HG03520 (cell line): ENCODE results near the gene RFX5.

Experiments
- ATAC-seq: cut with Tn5 transposase; IDR thresholded peaks from one replicate; pipeline ENCODE4 v1.9.1; 2021; ENCODE audit warnings: mild to moderate bottlenecking, moderate library complexity; ENCODE audit not compliant: unreplicated experiment

RFX5 gene

DNA sequence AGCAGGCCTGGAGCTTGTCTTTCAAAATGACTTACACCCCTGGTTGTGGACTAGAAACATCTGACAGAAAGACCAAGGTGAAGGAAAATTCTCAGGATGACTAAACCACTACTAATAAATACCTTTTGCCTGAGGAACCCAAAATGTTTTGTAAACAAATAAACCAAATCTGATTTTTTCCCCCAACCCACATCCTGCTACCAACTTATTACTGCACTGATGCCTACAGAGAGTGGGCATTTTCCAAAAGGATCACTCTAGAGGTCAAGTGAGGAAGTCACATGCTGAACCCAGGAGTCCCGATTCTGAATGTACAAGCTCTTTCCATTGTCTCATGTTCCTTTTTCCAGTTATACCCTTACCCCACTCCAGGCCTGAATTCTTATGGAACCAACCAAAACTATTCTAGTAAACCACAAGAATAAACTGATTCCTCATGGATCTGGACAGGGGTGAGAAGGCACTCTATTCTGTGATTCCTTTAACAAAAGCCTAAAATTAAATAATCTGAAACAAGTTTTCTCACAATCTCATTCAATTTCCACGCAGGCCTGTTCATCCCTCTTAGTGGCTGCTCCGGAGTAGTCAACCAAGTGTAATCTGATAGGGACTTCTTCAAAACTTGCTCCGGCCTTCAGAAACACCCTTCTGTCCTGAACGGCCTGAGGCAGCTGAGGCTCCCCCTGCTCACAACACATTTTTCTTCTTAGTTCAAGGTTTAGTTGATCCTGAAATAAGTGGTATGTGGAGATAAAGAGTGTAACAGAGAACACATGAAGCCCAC, 21.2 kb downstream of the RFX5 start:
- ATAC-seq: no peak

DNA sequence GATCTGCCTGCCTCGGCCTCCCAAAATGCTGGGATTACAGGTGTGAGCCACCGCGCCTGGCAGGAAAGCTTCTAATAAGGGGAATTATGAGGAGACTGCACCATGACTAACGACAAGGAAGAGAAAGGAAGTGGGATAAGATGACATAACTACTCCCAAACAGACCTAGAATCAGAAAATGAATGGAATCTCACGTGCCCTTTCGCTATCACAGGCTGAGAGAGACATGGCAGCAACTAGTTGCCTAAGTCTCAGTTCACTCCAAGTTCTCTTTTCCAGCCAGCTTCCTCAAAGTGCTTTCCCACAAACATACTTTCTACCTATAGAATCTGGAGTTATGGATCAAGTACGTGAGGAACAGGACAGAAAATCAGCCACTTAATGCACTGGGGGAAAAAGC, 21.8 kb downstream of the RFX5 start:
- ATAC-seq: no peak

DNA sequence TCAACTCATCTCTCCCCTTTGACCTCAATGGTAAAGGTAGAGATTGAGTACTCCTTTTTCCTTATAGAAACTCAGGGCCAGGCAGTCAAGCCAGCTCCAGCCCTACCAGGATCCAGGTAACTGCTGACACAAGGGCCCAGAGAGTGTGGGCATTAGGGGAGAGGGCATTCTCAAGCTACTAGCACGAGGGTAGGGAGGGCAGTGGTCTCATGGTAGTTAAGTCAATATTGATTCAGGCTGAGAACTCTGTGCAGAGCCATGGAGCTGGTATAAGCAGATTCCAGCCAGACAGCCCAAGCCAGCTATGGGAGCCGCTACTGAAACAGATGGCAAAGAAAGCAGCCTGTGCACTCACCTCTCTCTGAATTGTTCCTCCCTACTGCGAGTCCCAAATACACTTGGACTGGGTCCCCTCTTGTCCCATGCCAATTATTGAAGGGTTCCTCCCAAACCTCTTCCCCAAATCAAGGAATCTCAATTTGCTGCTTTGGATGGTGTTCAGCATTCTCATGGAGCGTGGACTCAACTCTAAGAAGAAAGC, 22.6 kb downstream of the RFX5 start:
- ATAC-seq: no peak

DNA sequence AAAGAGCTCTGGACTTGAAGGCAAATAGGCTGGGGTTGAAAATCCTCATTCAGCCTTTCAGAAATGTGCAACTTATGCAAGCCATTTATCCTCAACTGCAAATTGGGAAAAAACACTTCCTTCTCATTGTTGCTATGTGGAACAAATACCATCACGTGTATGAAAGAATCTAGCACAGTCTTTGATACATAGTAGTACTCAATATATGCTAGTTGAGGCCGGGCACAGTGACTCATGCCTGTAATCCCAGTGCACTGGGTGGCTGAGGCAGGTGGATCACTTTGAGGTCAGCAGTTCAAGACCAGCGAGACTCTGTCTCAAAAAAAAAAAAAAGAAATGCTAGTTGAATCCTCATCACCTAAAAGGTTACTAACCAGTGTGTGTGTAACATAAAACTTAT, 28.1 kb downstream of the RFX5 start:
- ATAC-seq: no peak

DNA sequence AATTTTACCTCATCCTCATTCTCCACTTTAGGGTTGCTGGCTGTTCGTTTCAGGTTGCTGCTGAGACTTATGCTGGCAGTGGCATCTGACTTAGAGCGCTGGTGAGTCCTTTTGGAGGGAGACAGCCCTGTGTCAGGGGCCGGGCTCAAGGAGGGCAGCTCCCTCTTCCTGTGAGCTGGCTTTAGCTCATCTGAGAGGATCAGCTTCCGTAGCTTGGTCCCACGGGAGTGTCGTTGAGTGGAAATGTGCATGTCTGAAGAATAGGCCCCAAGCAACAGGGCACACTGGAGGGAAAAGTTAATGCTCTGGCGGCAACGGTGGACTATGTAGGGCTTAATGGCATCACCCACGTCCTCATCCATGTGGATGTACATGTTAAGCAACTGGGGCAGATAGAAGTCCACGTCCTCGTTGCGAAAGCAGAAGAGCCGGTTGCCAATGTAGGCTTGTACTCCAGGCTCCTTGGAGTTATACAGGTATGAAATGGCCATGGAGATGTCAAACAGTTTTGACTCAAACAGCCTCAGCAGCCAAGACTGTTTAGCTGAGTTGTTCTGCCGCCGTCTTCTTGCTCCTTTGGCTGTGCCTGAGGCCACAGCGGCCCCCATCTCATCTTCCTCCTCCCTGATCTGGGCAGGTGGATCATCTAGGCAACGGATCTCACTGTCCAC, 31.4 kb downstream of the RFX5 start:
- no peak for ATAC-seq

DNA sequence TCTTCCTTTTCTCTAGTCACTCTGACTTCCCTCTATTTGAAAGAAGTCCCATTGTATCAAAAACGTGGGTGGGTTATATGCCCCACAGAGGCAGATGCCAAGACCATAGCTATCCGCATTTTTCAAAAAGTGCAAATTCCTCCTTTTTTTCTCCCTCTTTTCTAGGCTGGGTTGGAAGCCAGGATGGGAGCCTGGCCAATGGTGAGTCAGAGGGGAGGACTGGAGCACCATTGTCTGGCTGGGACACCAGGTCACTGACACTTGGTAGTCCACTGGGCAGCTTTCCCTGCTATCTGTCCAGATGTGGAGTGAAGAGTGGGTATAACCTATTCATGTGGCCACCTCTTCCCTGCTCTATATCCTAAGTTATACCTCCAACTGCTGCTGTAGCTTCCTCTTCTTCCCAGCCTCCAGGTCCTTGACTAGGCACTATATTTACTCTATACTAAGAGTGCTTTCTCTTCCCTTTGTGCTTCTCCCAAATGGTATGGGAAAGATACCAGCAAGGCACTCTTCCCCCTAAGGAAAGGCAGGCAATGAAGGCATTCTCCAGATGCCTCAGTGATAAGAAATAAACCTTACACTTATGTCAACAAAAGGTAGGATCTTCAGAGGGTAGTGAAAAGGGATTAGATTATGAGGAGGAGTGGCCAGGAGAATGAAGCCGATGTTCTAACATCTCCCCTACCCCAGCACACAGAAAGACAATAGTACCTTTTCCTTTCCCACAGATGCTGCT, 32.7 kb downstream of the RFX5 start:
- ATAC-seq: no peak

DNA sequence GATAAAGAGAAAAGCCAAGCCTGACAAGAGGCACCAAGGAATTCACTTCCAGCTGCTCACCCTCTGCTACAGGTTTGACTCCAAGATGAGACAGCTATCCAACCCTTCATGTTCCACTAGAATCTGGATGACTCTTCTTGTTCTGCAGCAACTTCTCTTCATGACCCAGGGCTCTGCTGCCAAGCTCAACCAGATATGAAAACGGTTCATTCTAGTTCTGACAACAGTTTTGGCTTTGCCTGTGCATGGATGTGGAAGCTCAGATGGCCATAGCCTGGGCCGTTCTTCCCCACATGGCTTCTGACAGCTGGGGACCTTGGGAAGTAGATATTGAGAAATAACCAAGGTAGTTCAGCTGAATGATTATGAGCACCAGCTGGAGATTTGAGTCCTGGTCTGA, 33.6 kb downstream of the RFX5 start:
- no peak for ATAC-seq

DNA sequence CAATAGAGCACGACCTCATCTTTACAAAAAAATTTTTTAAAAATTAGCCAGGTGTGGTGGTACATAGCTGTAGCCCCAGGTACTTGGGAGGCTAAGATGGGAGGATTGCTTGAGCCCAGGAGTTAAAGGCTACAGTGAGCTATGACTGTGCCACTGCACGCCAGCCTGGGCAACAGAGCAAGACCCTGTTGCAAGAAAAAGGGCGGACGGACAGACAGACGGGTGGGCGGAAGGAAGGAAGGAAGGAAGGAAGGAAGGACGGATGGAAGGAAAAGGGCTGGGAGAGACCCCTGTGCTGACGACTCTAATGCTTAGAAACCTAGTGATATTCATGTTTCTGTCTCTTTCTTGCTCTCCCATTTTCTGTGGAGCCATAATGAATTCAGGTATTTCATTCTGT, 34.2 kb downstream of the RFX5 start:
- no peak for ATAC-seq

DNA sequence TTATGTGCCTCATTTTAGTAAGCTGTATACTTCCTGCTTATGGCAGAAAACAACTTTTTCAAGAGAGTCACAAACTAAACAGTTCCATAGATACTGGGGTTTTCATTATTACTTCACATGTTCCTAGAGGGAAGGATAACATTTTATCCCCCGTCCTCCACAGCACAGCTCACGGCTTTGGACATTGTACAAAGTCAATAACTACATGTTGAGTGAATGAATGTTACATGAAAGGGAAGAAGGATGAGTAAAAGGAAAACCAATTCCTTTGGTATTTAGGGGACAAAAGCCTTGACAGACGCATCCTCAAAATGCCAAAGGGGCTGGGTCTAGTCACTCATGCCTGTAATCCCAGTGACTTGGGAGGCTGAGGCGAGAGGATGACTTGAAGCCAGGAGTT, 34.6 kb downstream of the RFX5 start:
- no peak for ATAC-seq

DNA sequence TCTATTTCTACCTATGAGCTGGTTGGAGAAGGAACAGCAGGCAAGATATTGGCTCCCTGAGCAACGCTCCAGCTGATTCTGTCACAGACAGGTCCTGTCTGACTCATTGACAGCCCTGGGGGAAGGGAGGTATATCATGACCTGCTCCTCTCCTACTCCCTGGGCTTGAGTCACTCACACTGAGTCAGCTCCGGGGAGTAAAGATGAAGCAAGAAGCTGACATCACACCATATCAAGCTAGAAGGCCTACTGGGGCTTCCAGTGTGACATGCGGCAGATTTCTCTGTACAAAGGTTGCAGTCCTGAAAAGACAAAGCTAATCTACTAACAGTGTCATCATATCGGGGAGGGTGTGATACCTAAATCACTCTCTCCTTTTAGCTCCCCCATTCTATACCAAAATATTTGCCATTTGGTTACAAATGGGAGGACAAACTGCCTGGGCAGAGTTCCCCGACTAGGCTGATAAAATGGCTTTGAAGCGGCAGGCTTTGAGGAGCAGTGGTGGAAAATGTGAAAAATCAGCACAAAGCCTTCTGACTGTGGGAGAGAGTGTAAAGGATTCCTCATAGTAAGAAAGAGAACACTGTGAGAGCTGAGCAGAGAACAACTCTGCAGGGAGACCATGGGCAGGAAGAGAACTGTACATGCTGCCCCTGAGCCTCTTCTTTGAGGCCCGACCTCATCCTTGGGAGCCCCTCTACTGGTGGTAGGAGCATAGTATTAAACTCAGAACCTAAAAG, 35.3 kb downstream of the RFX5 start:
- ATAC-seq: no peak

DNA sequence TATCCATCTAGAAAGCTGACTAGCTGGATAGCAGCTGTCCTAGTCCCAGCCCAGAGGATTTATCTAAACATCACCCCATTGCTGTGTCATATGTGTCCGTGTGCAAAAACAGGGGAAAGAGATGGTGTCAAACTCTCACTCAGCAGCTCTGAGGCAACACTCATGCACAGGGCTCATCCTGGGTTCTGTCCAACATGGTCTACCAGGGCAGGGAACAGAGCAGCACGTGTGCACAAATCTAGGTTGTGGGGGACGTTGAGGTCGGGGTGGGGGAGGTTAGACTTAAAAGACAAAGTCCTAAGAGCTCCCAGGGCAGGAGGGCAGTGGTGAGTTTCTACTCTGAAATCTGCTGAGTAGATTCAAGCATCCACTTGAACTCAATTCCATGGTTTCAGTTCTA, 36.0 kb downstream of the RFX5 start:
- no peak for ATAC-seq

DNA sequence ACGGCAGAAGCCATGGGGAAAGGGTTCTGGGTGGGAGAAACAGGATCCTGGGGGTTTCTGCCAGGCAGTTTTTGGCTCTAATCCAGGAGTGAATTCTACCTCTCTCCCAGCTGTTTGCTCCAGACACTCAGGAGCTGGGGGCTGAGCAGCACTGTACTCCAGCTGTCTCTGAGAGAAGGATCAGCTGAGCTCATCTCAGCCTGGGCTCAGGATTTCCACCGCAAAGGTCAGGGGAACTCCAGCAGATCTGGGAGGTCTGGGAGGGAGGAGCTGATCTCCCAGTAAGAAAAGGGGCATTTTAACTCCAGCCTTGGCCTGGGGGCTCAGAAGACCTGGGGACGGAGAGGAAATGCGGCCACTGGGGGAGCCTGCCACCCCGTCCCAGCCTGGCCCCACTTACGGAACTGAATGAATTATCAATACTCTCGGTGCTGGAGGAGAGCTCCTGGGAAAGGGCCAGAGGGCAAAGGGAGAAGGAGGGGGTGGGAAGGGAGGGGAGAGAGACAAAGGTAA, 37.2 kb downstream of the RFX5 start:
- no peak for ATAC-seq

DNA sequence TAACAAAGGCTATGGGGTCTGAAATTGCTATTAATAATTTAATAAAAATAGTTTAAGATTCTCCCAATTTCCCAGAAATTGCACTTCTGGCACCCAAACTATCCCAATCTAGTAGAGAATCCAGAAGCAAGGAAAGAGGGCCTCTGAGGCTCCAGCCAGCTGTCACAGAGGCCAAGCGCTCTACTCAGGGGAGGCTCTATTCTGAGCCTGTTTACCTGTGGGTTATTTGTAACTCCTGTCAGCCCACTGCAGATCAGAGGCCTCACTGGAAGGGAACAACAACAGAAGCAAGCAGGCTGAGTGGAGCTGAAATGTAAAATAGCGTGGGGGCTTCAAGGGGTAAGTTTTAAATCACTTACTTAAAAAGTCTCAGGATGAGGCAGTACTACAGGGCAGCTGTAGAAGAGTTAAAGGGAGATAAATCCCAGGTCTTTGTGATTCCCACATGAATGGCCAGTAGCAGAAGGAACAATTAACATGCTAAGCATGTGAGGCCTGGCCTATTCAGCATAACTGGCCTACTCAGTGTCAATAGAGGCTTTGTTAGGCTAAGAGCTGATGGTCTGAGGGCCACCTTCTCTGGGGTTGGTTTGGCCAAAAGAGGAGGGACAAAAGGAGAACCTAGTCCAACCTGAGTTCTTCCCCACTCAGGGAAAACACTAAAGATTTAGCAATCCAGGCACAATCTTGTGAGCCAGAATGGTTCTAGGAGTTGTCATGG, 52.1 kb downstream of the RFX5 start:
- no peak for ATAC-seq

DNA sequence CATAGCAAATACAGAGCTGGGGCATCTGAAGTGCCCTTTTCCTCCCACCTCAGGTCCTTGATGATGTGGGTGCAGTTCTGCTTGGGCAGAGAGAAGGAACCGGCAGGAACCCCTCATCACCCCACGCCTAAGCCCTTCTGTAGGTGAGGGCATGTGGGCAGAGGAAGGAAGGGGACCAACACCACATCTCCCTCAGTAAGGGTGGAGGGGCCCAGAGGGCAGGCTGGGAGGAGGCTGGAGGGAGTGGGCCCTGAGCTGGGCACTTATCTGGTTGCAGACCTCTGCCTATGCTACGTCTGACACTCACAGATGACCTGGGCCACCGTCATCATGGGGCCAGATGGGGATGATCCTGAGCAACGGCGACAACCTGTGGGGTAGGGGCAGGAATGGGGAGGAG, 54.0 kb downstream of the RFX5 start:
- ATAC-seq: no peak

DNA sequence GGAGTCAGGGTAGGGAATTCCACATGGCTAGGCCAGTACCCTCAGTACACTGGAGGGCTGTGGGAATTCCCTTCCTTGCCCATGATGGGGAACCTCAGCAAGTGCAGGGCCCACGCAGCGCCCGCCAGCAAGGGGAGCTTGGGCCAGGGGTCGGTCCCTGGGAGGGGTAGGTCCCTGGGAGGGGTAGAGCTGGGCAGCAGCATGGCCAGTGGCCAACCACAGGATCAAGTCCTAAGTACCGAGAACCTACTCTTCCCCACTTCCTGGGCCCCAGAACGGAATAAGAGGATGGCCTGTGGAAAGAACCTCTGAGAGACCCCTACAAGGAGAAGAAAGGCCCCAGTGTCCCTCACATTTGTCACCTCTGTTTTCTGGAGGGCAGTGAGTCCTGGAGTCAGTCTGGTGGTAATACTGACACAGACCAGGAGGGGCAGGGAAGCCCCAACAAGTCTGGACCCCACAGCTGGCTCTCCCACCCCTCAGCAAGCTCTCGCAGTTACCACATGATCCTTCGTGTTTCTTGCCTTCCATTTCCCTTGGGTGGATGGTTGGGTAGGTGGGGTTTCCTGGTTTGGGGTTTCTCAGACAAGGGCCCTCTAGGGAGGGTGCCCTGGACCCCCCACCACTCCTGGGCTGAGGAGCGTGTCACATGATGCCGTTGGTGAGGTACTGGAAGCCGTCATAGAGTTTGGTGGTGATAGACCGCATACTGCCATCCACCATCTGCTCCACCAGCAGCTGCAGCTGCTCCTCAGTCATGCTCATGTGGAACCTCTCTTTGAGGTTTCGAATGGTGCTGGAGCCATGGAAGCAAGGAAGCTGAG, 54.6 kb downstream of the RFX5 start:
- no peak for ATAC-seq

DNA sequence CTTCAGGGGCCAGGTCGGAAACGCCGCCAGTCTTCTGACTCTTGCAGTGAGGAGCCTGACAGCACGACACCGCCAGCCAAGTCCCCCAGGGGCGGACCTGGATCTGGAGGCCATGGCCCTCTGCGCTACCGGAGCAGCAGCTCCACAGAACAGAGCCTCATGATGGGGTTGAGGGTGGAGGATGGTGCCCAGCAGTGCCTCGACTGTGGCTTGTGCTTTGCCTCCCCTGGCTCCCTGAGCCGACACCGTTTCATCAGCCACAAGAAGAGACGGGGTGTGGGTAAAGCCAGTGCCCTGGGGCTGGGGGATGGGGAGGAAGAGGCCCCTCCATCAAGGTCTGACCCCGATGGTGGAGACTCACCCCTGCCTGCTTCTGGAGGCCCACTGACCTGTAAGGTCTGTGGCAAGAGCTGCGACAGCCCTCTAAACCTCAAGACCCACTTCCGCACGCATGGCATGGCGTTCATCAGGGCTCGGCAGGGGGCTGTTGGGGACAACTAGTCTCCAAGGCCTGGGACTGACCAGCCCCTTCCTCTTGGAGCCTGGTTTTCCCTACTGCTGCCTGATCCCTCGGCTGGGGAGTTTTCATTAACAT, 56.2 kb downstream of the RFX5 start:
- ATAC-seq: no peak
